HG03159 (cell line): Measurements from ENCODE around the gene UNCX.
"Not testable (repeated sequence)": the region's sequence is repeated elsewhere in the genome, so short reads cannot be mapped to it uniquely, and the experiment has no call there.

Experiments used
- ATAC-seq: cut with Tn5 transposase; IDR thresholded peaks from one replicate; pipeline ENCODE4 v1.9.1; 2021; ENCODE audit warnings: mild to moderate bottlenecking, moderate library complexity; ENCODE audit not compliant: unreplicated experiment

UNCX gene

GRCh38 chr7:1274121-1274875, 41.6 kb downstream of the UNCX start:
- ATAC-seq, result no peak

GRCh38 chr7:1274876-1275375, 42.3 kb downstream of the UNCX start:
- no peak for ATAC-seq

DNA sequence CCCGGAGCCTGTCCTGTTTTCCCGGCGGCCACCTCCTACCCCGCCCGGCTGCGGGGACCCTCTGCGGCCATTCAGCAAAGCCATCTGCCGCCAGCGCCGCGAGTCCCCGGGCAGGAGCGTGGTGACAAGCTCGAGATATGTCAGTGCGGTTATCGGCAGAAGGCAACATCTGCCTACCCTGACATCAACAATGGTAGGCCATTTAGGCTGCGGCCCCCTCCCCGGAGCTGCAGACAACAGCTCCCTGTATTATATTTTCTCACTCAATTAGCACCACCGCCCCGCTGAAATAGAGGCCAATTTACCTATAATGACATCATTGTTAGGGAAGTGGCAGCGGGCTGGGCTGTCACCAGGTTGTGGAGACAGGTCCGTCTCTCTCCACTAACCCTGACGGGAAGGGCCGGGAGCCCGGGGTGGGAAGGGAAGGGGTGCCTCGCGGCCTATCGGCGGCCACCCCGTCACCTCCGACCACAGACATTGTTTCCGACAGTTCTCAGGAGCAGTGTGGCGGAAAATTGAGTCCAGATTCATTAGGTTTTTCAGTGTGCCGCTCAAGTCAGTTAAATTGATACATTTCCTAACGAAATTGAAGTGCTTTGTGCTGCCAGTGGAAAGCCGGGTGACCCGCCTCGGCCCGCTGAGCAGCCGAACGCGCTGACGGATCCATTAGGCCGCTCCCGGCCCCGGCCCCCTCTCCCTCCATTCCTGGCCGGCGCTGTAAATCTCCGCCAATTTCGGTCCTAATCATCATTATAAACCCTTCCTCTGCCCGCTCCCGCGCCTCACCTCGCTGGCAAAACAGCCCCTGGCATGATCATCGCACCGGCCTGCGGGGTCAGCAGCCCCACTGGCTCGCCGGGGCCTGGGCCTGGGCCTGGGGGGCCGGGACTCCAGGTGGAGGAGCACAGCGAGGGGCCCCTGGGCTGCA, 43.0 kb downstream of the UNCX start:
- no peak for ATAC-seq

GRCh38 chr7:1276626-1277175, 44.0 kb downstream of the UNCX start:
- ATAC-seq, result no peak

DNA sequence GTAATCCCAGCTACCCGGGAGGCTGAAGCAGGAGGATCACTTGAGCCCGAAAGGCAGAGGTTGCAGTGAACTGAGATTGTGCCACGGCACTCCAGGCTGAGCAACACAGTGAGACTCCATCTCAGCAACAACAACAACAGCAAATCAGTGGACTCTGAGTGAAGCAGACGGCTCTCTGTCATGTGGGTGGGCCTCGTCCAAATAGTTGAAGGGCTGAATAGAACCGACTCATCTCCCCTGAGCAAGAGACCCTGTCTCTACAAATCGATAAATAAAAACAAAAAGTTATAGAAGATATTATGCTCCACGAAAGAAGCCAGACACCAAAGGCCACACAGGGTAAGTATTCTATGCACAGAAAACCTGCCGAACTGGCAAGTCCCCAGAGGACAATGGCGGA, 45.9 kb downstream of the UNCX start:
- no peak for ATAC-seq

GRCh38 chr7:1279041-1279440, 46.4 kb downstream of the UNCX start:
- ATAC-seq, result no peak

DNA sequence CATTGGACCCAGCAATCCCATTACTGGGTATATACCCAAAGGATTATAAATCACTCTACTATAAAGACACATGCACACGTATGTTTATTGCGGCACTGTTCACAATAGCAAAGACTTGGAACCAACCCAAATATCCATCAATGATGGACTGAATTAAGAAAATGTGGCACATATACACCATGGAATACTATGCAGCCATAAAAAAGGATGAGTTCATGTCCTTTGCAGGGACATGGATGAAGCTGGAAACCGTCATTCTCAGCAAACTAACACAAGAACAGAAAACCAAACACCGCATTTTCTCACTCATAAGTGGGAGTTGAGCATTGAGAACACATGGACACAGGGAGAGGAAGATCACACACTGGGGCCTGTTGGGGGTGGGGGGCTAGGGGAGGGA, 47.2 kb downstream of the UNCX start:
- not testable (repeated sequence) for ATAC-seq

DNA sequence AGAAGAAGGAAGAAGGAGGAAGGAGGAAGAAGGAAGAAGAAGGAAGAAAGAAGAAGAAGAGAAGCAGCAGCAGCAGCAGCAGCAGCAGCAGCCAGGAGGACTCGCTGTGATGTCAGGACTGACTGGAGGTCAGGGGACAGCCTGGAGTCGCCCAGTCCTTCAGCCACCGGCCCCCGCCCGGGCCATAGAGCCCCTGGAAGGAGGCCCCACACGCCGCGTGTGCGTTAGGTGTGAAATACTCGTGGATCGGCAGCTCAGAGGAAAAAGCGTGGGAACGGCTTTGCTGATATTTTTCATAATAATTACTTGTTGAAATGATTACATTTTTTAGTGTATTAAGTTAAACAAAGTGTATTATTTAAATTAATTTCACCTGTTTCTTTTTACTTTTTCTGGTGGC, 48.4 kb downstream of the UNCX start:
- no peak for ATAC-seq

DNA sequence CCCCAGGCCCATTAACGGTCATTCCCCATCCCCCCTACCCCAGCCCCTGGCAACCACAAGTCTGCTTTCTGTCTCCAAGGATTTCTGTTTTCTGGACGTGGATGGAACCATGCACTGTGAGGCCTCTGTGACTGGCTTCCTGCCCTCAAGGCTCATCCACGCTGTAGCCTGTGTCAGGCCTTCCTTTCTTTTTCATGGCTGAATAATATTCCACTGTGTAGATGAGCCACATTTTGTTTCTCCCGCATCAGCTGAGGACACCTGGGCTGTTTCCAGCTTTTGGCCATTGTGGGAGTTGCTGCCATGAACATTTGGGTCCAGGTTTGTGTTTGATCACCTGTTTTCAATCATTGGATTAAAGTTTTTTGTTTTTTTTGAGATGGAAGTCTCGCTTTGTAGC, 50.0 kb downstream of the UNCX start:
- ATAC-seq, result no peak

DNA sequence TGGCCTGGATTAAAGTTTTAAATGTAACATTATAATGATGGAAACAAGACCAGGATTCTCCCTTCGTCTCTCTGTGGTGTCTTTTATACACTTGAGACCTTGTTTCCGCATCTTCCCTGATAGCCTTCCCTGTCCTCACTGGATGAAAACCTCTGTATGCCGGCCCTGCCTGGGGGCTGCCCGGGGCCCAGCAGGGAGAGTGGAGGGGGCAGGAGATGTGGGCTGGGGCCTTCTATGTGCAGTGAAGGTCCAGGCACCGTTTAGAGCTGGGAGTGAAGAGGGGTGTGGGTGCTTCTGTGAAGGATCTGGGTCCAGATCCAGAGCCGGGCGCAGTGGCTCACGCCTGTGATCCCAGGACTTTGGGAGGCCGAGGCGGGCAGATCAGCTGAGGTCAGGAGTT, 50.7 kb downstream of the UNCX start:
- ATAC-seq, result no peak

DNA sequence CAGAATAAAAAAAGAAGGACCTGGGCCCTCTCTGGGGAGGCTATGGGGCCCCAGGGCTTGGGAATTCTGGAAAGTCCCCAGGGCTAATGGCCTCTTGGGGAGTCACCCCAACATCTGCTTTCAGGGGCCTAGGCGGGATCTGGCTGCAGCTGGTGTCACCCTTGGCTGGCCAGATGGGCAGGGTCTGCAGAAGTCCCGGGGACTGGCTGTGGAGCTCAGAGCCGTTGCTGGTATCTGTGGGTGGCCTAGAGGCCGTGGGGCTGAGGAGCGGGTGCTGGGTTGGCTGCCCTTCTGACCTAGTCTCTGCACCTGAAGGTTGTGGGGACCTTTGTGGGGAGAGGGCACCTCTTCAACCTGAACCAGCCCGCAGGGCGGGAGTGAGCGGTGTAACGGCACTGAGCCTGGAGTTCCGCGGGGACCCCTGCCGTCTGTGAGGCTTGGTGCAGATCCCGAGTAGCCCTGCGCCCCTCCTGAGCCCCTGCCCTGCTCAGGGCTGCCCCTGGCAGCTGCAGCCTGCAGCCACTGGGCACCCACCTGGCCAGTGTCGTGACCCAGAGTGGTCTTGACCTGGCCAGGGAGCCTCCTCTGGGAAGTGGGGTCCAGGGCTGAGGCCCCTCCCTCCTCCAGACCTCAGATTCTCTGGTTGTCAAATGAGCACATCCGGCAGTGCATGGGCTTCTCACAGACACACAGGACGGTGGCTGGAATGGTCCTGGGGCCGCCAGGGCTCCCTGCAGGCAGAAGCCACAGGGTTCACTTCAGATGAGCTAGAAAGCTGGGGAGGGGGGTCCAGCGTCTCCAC, 51.5 kb downstream of the UNCX start:
- ATAC-seq, result no peak

- no peak for ATAC-seq
Observed at GRCh38 chr7:1284743-1285458, 52.2 kb downstream of the UNCX start.

DNA sequence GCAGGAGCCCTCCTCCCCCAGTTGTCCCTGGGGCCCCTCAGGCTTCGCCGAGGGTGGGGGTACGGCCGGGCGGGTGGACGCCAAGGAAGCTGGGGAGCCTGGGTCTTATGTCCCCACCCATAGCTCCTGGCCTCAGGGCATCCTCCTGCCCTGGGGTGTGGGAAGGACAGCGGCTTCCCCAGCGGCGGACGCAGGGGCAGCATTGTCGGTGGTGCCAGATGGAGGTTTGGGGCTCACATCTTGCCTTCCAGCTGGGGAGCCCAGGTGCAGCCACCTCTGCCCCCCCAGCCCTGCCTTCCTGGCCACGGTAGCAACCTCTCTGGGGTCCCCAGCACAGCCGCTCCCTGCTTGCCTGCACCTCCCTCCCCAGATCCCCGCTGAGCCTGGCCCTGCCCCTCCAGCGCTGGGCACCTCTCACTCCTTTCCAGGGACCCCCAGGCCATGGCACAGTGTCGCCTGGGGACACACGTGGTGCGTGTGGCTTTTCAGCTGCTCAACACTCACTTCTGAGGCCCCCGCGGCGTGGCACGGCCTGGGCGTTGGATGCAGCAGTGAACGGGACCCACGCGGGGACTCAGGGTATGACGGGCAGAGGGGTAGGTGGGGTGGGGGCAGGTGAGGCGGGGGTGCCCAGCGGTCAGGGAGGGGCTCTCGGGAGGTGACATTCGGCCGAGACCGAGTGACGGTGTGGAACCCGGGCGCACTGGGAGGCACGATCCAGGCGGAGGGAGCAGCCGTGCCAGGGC, 53.1 kb downstream of the UNCX start:
- no peak for ATAC-seq
